Measurements from ENCODE around the gene KLHL3. TPM values are rescaled to one million over a fixed set of nuclear protein-coding genes. Genes with fewer than 3 reads are reported as not detected.

The KLHL3 gene
- total RNA-seq, 1 experiment from 2014 or later: 0.58 TPM

- Histone ChIP-seq H3K27ac (ENCODE audit: low read depth, low read length, poor library complexity, severe bottlenecking) (no peak overlapping the region), H3K27me3 (replicated peaks; ENCODE audit: insufficient read depth, low read depth, low read length, poor library complexity) (peaks cover 3% of the 10 kb centered on the region), H3K9me3 (ENCODE audit: low read depth, low read length, poor library complexity, severe bottlenecking) (peaks cover 1% of the 10 kb centered on the region), H3K36me3 (ENCODE audit: insufficient read depth, low read length, poor library complexity, severe bottlenecking) (no peaks in the 10 kb centered on the region), H3K4me1 (ENCODE audit: insufficient read depth, low read length, poor library complexity, severe bottlenecking) (no peaks in the 10 kb centered on the region), H3K4me3 (ENCODE audit: low read depth, low read length, poor library complexity, severe bottlenecking) (no peak overlapping the region)
- TF ChIP-seq EZH2 (IDR thresholded peaks at IDR 0.05; ENCODE audit: borderline replicate concordance, low read depth, low read length, poor library complexity, severe bottlenecking): no peak
- intact Hi-C loops (cut with micrococcal nuclease; ENCODE audit: unreplicated experiment): no loop called here
- DNase-seq (ENCODE audit: low spot score): no peak
- CTCF ChIA-PET: no interaction called here
- POLR2A ChIA-PET (ENCODE audit: low non-redundant PET): no interaction called here
- BruUV-seq (replicated peaks): no TSS peak
Measured at GRCh38 chr5:137733006-137733405, 2.9 kb downstream of the KLHL3 start.

GRCh38 chr5:137731176-137731575, 4.7 kb downstream of the KLHL3 start:
- ChIA-PET POLR2A (ENCODE audit: low non-redundant PET) (no interaction called here), CTCF (no interaction called here)
- TF ChIP-seq CTCF (conservative IDR thresholded peaks at IDR 0.05; ENCODE audit: low read depth, low read length) (no peak), EZH2 (IDR thresholded peaks at IDR 0.05; ENCODE audit: borderline replicate concordance, low read depth, low read length, poor library complexity, severe bottlenecking) (no peak)
- Histone ChIP-seq H3K27me3 (replicated peaks; ENCODE audit: insufficient read depth, low read depth, low read length, poor library complexity) (peaks cover 3% of the 10 kb centered on the region), H3K4me3 (ENCODE audit: low read depth, low read length, poor library complexity, severe bottlenecking) (no peak overlapping the region), H3K27ac (ENCODE audit: low read depth, low read length, poor library complexity, severe bottlenecking) (no peak overlapping the region), H3K36me3 (ENCODE audit: insufficient read depth, low read length, poor library complexity, severe bottlenecking) (no peaks in the 10 kb centered on the region), H3K4me1 (ENCODE audit: insufficient read depth, low read length, poor library complexity, severe bottlenecking) (no peaks in the 10 kb centered on the region), H3K9me3 (ENCODE audit: low read depth, low read length, poor library complexity, severe bottlenecking) (no peaks in the 10 kb centered on the region)
- BruUV-seq (replicated peaks): no TSS peak
- DNase-seq (ENCODE audit: low spot score): no peak
- intact Hi-C loops (cut with micrococcal nuclease; ENCODE audit: unreplicated experiment): no loop called here

GRCh38 chr5:137730336-137730735, 5.6 kb downstream of the KLHL3 start:
- no TSS peak for BruUV-seq (replicated peaks)
- no peaks in the 10 kb centered on the region for H3K36me3 ChIP-seq (ENCODE audit: insufficient read depth, low read length, poor library complexity, severe bottlenecking)
- H3K27me3 ChIP-seq (replicated peaks; ENCODE audit: insufficient read depth, low read depth, low read length, poor library complexity): peaks cover 3% of the 10 kb centered on the region
- no peak for TF ChIP-seq EZH2 (IDR thresholded peaks at IDR 0.05; ENCODE audit: borderline replicate concordance, low read depth, low read length, poor library complexity, severe bottlenecking)
- TF ChIP-seq CTCF (conservative IDR thresholded peaks at IDR 0.05; ENCODE audit: low read depth, low read length): no peak
- no peak overlapping the region for H3K27ac ChIP-seq (ENCODE audit: low read depth, low read length, poor library complexity, severe bottlenecking)
- intact Hi-C loops (cut with micrococcal nuclease; ENCODE audit: unreplicated experiment): no loop called here
- H3K9me3 ChIP-seq (ENCODE audit: low read depth, low read length, poor library complexity, severe bottlenecking): no peaks in the 10 kb centered on the region
- no peak for DNase-seq (ENCODE audit: low spot score)
- ChIA-PET POLR2A (ENCODE audit: low non-redundant PET) (interaction anchor here (0.6 kb wide), 1 partner anchor 1612 kb away, joined by 22 read pairs; no protein-coding TSS in a partner anchor), CTCF (interaction anchor here (0.5 kb wide), 2 partner anchors 115 to 929 kb away, joined by 4 to 7 read pairs; no protein-coding TSS in a partner anchor)
- H3K4me3 ChIP-seq (ENCODE audit: low read depth, low read length, poor library complexity, severe bottlenecking): no peak overlapping the region
- no peaks in the 10 kb centered on the region for H3K4me1 ChIP-seq (ENCODE audit: insufficient read depth, low read length, poor library complexity, severe bottlenecking)

GRCh38 chr5:137728048-137728447, 7.8 kb downstream of the KLHL3 start:
- no peak for DNase-seq (ENCODE audit: low spot score)
- ChIA-PET POLR2A (ENCODE audit: low non-redundant PET) (no interaction called here), CTCF (no interaction called here)
- Histone ChIP-seq H3K27ac (ENCODE audit: low read depth, low read length, poor library complexity, severe bottlenecking) (no peak overlapping the region), H3K4me3 (ENCODE audit: low read depth, low read length, poor library complexity, severe bottlenecking) (no peak overlapping the region), H3K36me3 (ENCODE audit: insufficient read depth, low read length, poor library complexity, severe bottlenecking) (no peaks in the 10 kb centered on the region), H3K9me3 (ENCODE audit: low read depth, low read length, poor library complexity, severe bottlenecking) (peaks cover under 1% of the 10 kb centered on the region), H3K4me1 (ENCODE audit: insufficient read depth, low read length, poor library complexity, severe bottlenecking) (no peaks in the 10 kb centered on the region), H3K27me3 (replicated peaks; ENCODE audit: insufficient read depth, low read depth, low read length, poor library complexity) (peaks cover 3% of the 10 kb centered on the region)
- 0 out of 2 replicates have a peak, but pooled peaks have one; percentile 10 for TF ChIP-seq CTCF (conservative IDR thresholded peaks at IDR 0.05; ENCODE audit: low read depth, low read length)
- no peak for TF ChIP-seq EZH2 (IDR thresholded peaks at IDR 0.05; ENCODE audit: borderline replicate concordance, low read depth, low read length, poor library complexity, severe bottlenecking)
- intact Hi-C loops (cut with micrococcal nuclease; ENCODE audit: unreplicated experiment): loop anchor here (5.0 kb wide), 1 partner anchor 66 kb away; no protein-coding TSS in a partner anchor
- BruUV-seq (replicated peaks): no TSS peak

Measured in A673 (cell line).